K562 (cell line): Measurements from ENCODE around the gene PPP1R3G. TPM values are rescaled to one million over a fixed set of nuclear protein-coding genes. Genes with fewer than 3 reads are reported as not detected.
A peak's percentile ranks its signal among the peaks of the same experiment; 100 is the strongest.

ENCODE experiments used
- ATAC-seq: fragments of 200-7000 bp; cut with Tn5 transposase; 3 replicates; pipeline ENCODE4 v1.9.1; 2020; ENCODE audit warnings: moderate library complexity
- BruUV-seq: library from RNA; stranded (reverse); fragments of 400-500 nt; replicated peaks from 2 replicates; lab custom pipeline; 2021; lab: Mats Ljungman, UMichigan
- CTCF ChIA-PET: fragments of 300-600 bp; formaldehyde crosslinking; extraction: SDS; loops from one replicate; lab custom pipeline; 2021; ENCODE audit warnings: low intra/inter-chr PET ratio; lab: Yijun Ruan, JAX
- POLR2A ChIA-PET: fragments of 300-600, 350-650 bp; sonication (Branson Sonifier 250); formaldehyde crosslinking; extraction: SDS; loops from one replicate; lab custom pipeline; 2021; ENCODE audit warnings: antibody characterized with exemption, inconsistent platforms; lab: Yijun Ruan, JAX
- DNase-seq, 4 experiments: peaks; one replicate each; pipeline versions ENCODE4 v3.0.0 to v3.0.0-alpha.2; 2011 to 2018; ENCODE audit warnings: low spot score in 3 of 4, mixed read lengths in 3 of 4; ENCODE audit errors: extremely low read depth in 1 of 4
- FAIRE-seq: peaks from 2 replicates; lab custom pipeline; 2011; peaks lifted over from hg19 to GRCh38; lab: Jason Lieb, UNC
- H2AFZ ChIP-seq: 2 replicates; pipeline ENCODE4 v1.6.0; 2011; ENCODE audit warnings: low read depth, low read length, control low read depth, inconsistent platforms
- H3K27ac ChIP-seq: fragments of 200-600 bp; 3 replicates; pipeline ENCODE4 v1.8.0; 2011; ENCODE audit warnings: low read depth, mild to moderate bottlenecking, control low read depth, inconsistent platforms, low read length, moderate library complexity, mixed read lengths; ENCODE audit errors: extremely low read depth
- H3K27me3 ChIP-seq, 2 experiments: fragments of 300-600 bp in 1 of 2; 2 replicates in 1 of 2; 3 replicates in 1 of 2; pipeline versions ENCODE4 v1.6.0 to v1.8.0; 2011; ENCODE audit warnings: inconsistent platforms in 2 of 2, low read length in 2 of 2, mild to moderate bottlenecking in 1 of 2, mixed read lengths in 1 of 2, moderate library complexity in 1 of 2; ENCODE audit not compliant: control insufficient read depth in 2 of 2, insufficient read depth in 2 of 2
- H3K36me3 ChIP-seq: fragments of 300-600 bp; 3 replicates; pipeline ENCODE4 v1.8.0; 2011; ENCODE audit warnings: mild to moderate bottlenecking, low read length, inconsistent platforms; ENCODE audit not compliant: control insufficient read depth, insufficient read depth
- H3K4me1 ChIP-seq, 2 experiments: fragments of 200-600 bp in 1 of 2; replicated peaks in 1 of 2; 2 replicates in 1 of 2; 3 replicates in 1 of 2; pipeline versions ENCODE4 v1.5.1 to v1.8.0; 2011; ENCODE audit warnings: inconsistent platforms in 2 of 2, low read length in 2 of 2, mild to moderate bottlenecking in 1 of 2, mixed read lengths in 1 of 2, moderate library complexity in 1 of 2; ENCODE audit not compliant: control insufficient read depth in 2 of 2, insufficient read depth in 2 of 2
- H3K4me2 ChIP-seq: 2 replicates; pipeline ENCODE4 v1.6.1; 2011; ENCODE audit warnings: low read length, control low read depth, inconsistent platforms, mixed read lengths; ENCODE audit not compliant: insufficient read depth
- H3K4me3 ChIP-seq: fragments of 200-600 bp; sonication (generic), shearing (Covaris generic); 2 replicates; pipeline ENCODE4 v1.5.1; 2016; ENCODE audit warnings: control low read depth, inconsistent platforms
- H3K79me2 ChIP-seq: fragments of 200-600 bp; 3 replicates; pipeline ENCODE4 v1.8.0; 2011; ENCODE audit warnings: low read length, inconsistent platforms; ENCODE audit not compliant: control insufficient read depth, insufficient read depth
- H3K9ac ChIP-seq, 2 experiments: 2 replicates each; pipeline versions ENCODE4 v1.6.0 to v1.6.1; 2011; ENCODE audit warnings: low read depth in 2 of 2, low read length in 2 of 2, control low read depth in 1 of 2, inconsistent platforms in 1 of 2, mild to moderate bottlenecking in 1 of 2, mixed read lengths in 1 of 2; ENCODE audit not compliant: insufficient read depth in 1 of 2
- H3K9me1 ChIP-seq: one replicate; pipeline ENCODE4 v1.6.0; 2011; ENCODE audit warnings: inconsistent platforms, mild to moderate bottlenecking, low read length, moderate library complexity; ENCODE audit not compliant: control insufficient read depth, insufficient read depth
- H3K9me3 ChIP-seq: replicated peaks from 2 replicates; pipeline ENCODE4 v1.5.1; 2011; ENCODE audit warnings: low read depth, low read length, inconsistent platforms; ENCODE audit not compliant: control insufficient read depth, insufficient read depth
- H4K20me1 ChIP-seq: replicated peaks from 2 replicates; pipeline ENCODE4 v1.6.1; 2011; ENCODE audit warnings: low read length, inconsistent platforms, mixed read lengths; ENCODE audit not compliant: control insufficient read depth, insufficient read depth
- CREM ChIP-seq: IDR thresholded peaks from 2 replicates; pipeline ENCODE4 v1.6.1; 2014; ENCODE audit warnings: antibody characterized with exemption, low read depth
- KDM2B ChIP-seq: fragments of 250-450 bp; sonication (Bioruptor Pico); IDR thresholded peaks from 2 replicates; pipeline ENCODE4 v1.8.0; 2021; ENCODE audit warnings: mild to moderate bottlenecking, moderate library complexity
- YY1 ChIP-seq, 3 experiments: IDR thresholded peaks; 2 replicates each; pipeline ENCODE4 v1.6.1; 2011; ENCODE audit warnings: low read length in 2 of 3, mild to moderate bottlenecking in 2 of 3, moderate library complexity in 2 of 3, borderline replicate concordance in 1 of 3, control low read depth in 1 of 3, low read depth in 1 of 3; ENCODE audit not compliant: insufficient read depth in 3 of 3, insufficient replicate concordance in 2 of 3, control insufficient read depth in 1 of 3, insufficient read length in 1 of 3; ENCODE audit errors: extremely low read depth in 1 of 3
- ZNF12 ChIP-seq: sonication (generic); formaldehyde crosslinking; IDR thresholded peaks from 2 replicates; pipeline ENCODE4 v1.4.0; 2020; ENCODE audit warnings: mild to moderate bottlenecking, missing genetic modification reagents
- ZNF551 ChIP-seq: fragments of 250-450 bp; sonication (Bioruptor Pico); IDR thresholded peaks from 2 replicates; pipeline ENCODE4 v1.5.0; 2021; ENCODE audit warnings: mild to moderate bottlenecking, moderate library complexity
- WGBS: fragments of 100-300 bp; shearing (Covaris generic); methylation state at CpG from one replicate; pipeline ENCODE4 v1.1.6; 2016; ENCODE audit warnings: low coverage, mixed read lengths; ENCODE audit not compliant: insufficient coverage; ENCODE audit errors: missing lambda C conversion rate; 5-methylcytosine and 5-hydroxymethylcytosine counted together
- in situ Hi-C: fragments of 300-500 bp; cut with MboI; formaldehyde crosslinking; loops from 4 replicates; pipeline ENCODE4 v1.15.0; 2018; ENCODE audit warnings: inconsistent platforms, mixed read lengths
- intact Hi-C: fragments of 100-400 bp; cut with micrococcal nuclease; formaldehyde crosslinking; loops from 2 replicates; pipeline ENCODE4 v1.14.2; 2022
- polyA plus RNA-seq, 8 experiments: library from polyadenylated mRNA; depleted of rRNA in 4 of 8; stranded (reverse) in 5 of 8; unstranded in 3 of 8; fragments of >200 nt; fragmentation: Nextera tagmentation in 2 of 8; fragmentation: Illumina TruSeq in 1 of 8; extraction: Ambion mirVana in 2 of 8; extraction: Trizol in 1 of 8; gene quantifications; 2 replicates each; pipeline versions ENCODE4 v1.2.1 to v1.2.3, GENCODE V29; 2011 to 2014; ENCODE audit warnings: inconsistent platforms in 1 of 8, missing spikeins in 1 of 8
- total RNA-seq, 7 experiments: library from RNA; depleted of rRNA in 6 of 7; stranded (reverse); fragments of >200 nt in 6 of 7; fragmentation: Illumina TruSeq in 2 of 7; extraction: Trizol in 2 of 7; gene quantifications; 2 replicates each; pipeline versions ENCODE4 v1.2.1 to v1.2.3, GENCODE V29; 2011 to 2021; ENCODE audit warnings: low replicate concordance in 1 of 7

The PPP1R3G gene
- total and polyA plus RNA-seq, 9 of the 15 experiments (the other 6 are each of a cell fraction or from before 2014, with no cell fraction given), result 0.01 to 0.13 (median 0.01) TPM; not detected in 4

GRCh38 chr6:5067305-5067704 lies 17.8 kb upstream of the PPP1R3G start:
- intact Hi-C loops, result no loop called here
- Histone ChIP-seq H3K4me1 (no peaks in the 10 kb centered on the region), H3K79me2 (no peaks in the 10 kb centered on the region), H3K27ac (no peak overlapping the region), H4K20me1 (no peaks in the 10 kb centered on the region; the same call in 1 of the 2 replicates), H3K9ac (no peak overlapping the region), H3K4me3 (no peak overlapping the region), H3K9me3 (no peaks in the 10 kb centered on the region), H3K27me3 (peaks cover 9 to 24% of the 10 kb centered on the region in 2 experiments), H3K9me1 (no peaks in the 10 kb centered on the region), H2AFZ (no peak overlapping the region), H3K36me3 (no peaks in the 10 kb centered on the region), H3K4me2 (no peak overlapping the region)
- no peak for FAIRE-seq
- no peak for DNase-seq
- POLR2A ChIA-PET, result interaction anchor here (0.7 kb wide), 1 partner anchor 9 kb away, joined by 3 read pairs; no protein-coding TSS in a partner anchor
- CTCF ChIA-PET, result no interaction called here
- in situ Hi-C loops, result no loop called here
- no peak for ATAC-seq
- no TSS peak for BruUV-seq
- WGBS, result 12% methylated on average over 3 of the region's 3 CpGs
- TF ChIP-seq YY1 (IDR thresholded peaks at IDR 0.05; ENCODE audit: borderline replicate concordance in 1 of 3, control insufficient read depth in 1 of 3, extremely low read depth in 1 of 3, insufficient read depth in 3 of 3, insufficient read length in 1 of 3, insufficient replicate concordance in 2 of 3, low read depth in 1 of 3, low read length in 2 of 3), result peak in 2 of 3 experiments; percentile 29 to 85
- no peak for TF ChIP-seq ZNF12
- TF ChIP-seq KDM2B, result no peak
- TF ChIP-seq, all 486 proteins: peak for 1

DNA sequence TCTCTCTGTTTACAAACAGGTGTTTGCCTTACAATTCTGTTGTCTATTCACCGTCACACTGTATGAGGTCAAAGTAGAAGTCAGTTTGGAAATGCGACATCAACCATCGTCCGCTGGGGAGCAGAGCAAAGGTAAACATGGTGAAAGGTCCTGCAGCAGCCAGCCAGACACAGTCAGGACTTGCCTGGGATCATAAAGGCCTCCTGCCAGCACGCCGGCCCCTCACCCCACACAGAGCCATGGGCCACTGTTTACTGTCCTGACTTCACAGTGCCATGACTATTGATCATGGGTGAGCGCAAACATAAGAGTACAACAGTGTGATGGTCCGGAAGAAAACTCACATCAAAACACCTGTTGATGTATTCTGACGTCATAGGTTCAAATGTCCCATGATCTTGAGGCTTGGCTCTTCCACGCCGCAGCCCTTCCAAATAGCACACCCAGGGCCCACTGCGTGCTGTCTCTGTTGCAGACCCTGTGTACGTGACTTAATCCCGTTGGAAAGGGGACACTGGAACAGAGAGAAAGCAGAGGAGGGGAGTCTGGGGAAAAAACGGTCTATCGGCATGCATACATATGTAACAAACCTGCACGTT lies 16.9 kb upstream of the PPP1R3G start:
- DNase-seq (no peak), ATAC-seq (no peak), FAIRE-seq (no peak)
- Histone ChIP-seq H2AFZ (no peak overlapping the region), H3K4me2 (no peak overlapping the region), H3K36me3 (no peaks in the 10 kb centered on the region), H3K9ac (no peak overlapping the region), H3K79me2 (no peaks in the 10 kb centered on the region), H3K4me3 (no peak overlapping the region), H3K9me1 (no peaks in the 10 kb centered on the region)
- POLR2A ChIA-PET, result no interaction called here
- in situ Hi-C loops, result no loop called here
- intact Hi-C loops, result no loop called here
- CTCF ChIA-PET, result no interaction called here
- 56% methylated on average over 17 of the region's 17 CpGs for WGBS
- TF ChIP-seq ZNF551 (CRISPR knock-in tag) (no peak), CREM (0 out of 2 replicates have a peak, but pooled peaks have one; percentile 4)
- TF ChIP-seq, all 486 proteins: peak for 1
- no TSS peak for BruUV-seq
- H4K20me1 ChIP-seq, result no peaks in the 10 kb centered on the region
- no peaks in the 10 kb centered on the region for H3K4me1 ChIP-seq
- peaks cover 2 to 15% of the 10 kb centered on the region in 2 experiments; a peak in 4 of 5 replicates for H3K27me3 ChIP-seq
- no peaks in the 10 kb centered on the region for H3K9me3 ChIP-seq
- H3K27ac ChIP-seq, result no peak overlapping the region
